Measurements from ENCODE around the gene PDSS2.

The PDSS2 gene

DNA sequence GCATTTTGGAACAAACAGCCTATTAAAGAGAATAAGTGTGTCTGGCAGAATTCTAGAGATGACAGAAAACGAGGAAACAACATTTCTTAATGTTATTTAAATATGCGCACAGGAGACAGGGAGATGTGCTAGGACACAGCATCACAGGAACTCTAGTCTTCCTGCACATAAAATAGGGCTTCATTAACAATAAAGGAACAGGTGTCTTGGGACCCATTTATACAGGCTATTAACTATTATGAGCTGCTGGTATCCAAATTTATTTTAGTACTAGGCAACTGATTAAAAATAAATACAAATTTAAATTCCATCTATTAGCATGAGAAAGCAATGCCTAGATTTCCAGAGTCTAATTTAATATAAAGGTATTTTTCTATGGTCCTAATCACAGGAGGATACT lies 102.3 kb downstream of the PDSS2 start:
- Histone ChIP-seq H2AFZ (ENCODE audit: low read depth, low read length) (no peak overlapping the region), H3K23ac (ENCODE audit: low read length in 2 of 2) (no peak overlapping the region), H2BK15ac (ENCODE audit: low read depth, poor library complexity, severe bottlenecking) (no peak overlapping the region), H3K4me1 (ENCODE audit: control insufficient read depth, insufficient read depth, low read depth, low read length) (peaks cover 3% of the 10 kb centered on the region), H3K18ac (ENCODE audit: low read depth in 1 of 2, low read length in 2 of 2) (no peak overlapping the region), H3K27ac (ENCODE audit: low read length, poor library complexity, severe bottlenecking) (no peak overlapping the region), H3K9ac (ENCODE audit: low read length) (no peak overlapping the region), H4K91ac (ENCODE audit: low read length) (no peak overlapping the region), H2BK120ac (ENCODE audit: low read depth, low read length) (no peak overlapping the region), H3K79me1 (replicated peaks; ENCODE audit: low read length, poor library complexity, severe bottlenecking) (peaks cover 1% of the 10 kb centered on the region), H4K8ac (ENCODE audit: low read length) (no peak overlapping the region), H3K4me3 (ENCODE audit: insufficient read depth in 1 of 2, low read depth in 1 of 2, low read length in 2 of 2) (no peak overlapping the region), H3K14ac (ENCODE audit: low read length in 2 of 2) (no peak overlapping the region), H3K36me3 (ENCODE audit: control insufficient read depth in 1 of 2, insufficient read depth in 2 of 2, low read depth in 1 of 2, low read length in 2 of 2) (no peaks in the 10 kb centered on the region), H3K4ac (ENCODE audit: low read depth in 1 of 2, low read length in 2 of 2) (no peak overlapping the region), H2BK5ac (ENCODE audit: low read depth, low read length, poor library complexity, severe bottlenecking) (no peak overlapping the region), H3K27me3 (ENCODE audit: control insufficient read depth in 1 of 2, insufficient read depth in 1 of 2, low read length in 2 of 2) (no peaks in the 10 kb centered on the region), H3K4me2 (ENCODE audit: low read length, poor library complexity, severe bottlenecking) (no peak overlapping the region), H2AK5ac (ENCODE audit: low read length, severe bottlenecking) (no peak overlapping the region), H2BK12ac (ENCODE audit: low read length in 2 of 2) (no peak overlapping the region), H3K9me3 (ENCODE audit: control insufficient read depth, low read length) (no peaks in the 10 kb centered on the region)
- WGBS = 100% methylated on average over 2 of the region's 2 CpGs
- no peak for DNase-seq

DNA sequence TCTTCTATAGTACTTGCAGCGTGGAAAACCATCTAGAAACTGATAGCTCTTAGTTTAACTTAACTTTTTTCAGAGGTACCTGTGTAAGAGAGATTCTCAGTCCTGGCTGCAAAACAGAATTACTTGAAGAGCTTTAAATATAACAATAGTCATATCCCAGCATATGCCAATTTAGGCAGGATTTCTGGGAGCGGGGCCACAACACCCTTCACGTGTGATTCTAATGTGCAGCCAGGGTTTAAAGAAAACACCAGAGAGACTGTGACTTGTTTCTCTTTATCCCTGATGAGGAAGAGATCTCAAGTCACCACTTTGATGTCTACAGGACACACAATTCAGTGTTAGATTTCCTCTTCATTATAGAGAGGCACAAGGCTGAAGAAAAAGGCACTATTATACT lies 103.7 kb downstream of the PDSS2 start:
- no peaks in the 10 kb centered on the region for H3K4me1 ChIP-seq (ENCODE audit: control insufficient read depth, insufficient read depth, low read depth, low read length)
- H3K14ac ChIP-seq (ENCODE audit: low read length in 2 of 2) = no peak overlapping the region
- H3K9ac ChIP-seq (ENCODE audit: low read length) = no peak overlapping the region
- no peak overlapping the region for H3K4me3 ChIP-seq (ENCODE audit: insufficient read depth in 1 of 2, low read depth in 1 of 2, low read length in 2 of 2)
- no peak overlapping the region for H3K4me2 ChIP-seq (ENCODE audit: low read length, poor library complexity, severe bottlenecking)
- no peak overlapping the region for H2BK12ac ChIP-seq (ENCODE audit: low read length in 2 of 2)
- H3K27me3 ChIP-seq (ENCODE audit: control insufficient read depth in 1 of 2, insufficient read depth in 1 of 2, low read length in 2 of 2) = no peaks in the 10 kb centered on the region
- H2AK5ac ChIP-seq (ENCODE audit: low read length, severe bottlenecking) = no peak overlapping the region
- no peak overlapping the region for H2BK15ac ChIP-seq (ENCODE audit: low read depth, poor library complexity, severe bottlenecking)
- H4K8ac ChIP-seq (ENCODE audit: low read length) = no peak overlapping the region
- no peak overlapping the region for H3K23ac ChIP-seq (ENCODE audit: low read length in 2 of 2)
- no peak overlapping the region for H4K91ac ChIP-seq (ENCODE audit: low read length)
- no peak overlapping the region for H3K4ac ChIP-seq (ENCODE audit: low read depth in 1 of 2, low read length in 2 of 2)
- no peaks in the 10 kb centered on the region for H3K9me3 ChIP-seq (ENCODE audit: control insufficient read depth, low read length)
- H2BK5ac ChIP-seq (ENCODE audit: low read depth, low read length, poor library complexity, severe bottlenecking) = no peak overlapping the region
- WGBS = 88% methylated on average over 2 of the region's 3 CpGs
- H2BK120ac ChIP-seq (ENCODE audit: low read depth, low read length) = no peak overlapping the region
- no peak overlapping the region for H2AFZ ChIP-seq (ENCODE audit: low read depth, low read length)
- H3K27ac ChIP-seq (ENCODE audit: low read length, poor library complexity, severe bottlenecking) = no peak overlapping the region
- DNase-seq = no peak
- H3K79me1 ChIP-seq (replicated peaks; ENCODE audit: low read length, poor library complexity, severe bottlenecking) = peaks cover 1% of the 10 kb centered on the region
- H3K18ac ChIP-seq (ENCODE audit: low read depth in 1 of 2, low read length in 2 of 2) = no peak overlapping the region
- no peaks in the 10 kb centered on the region for H3K36me3 ChIP-seq (ENCODE audit: control insufficient read depth in 1 of 2, insufficient read depth in 2 of 2, low read depth in 1 of 2, low read length in 2 of 2)

DNA sequence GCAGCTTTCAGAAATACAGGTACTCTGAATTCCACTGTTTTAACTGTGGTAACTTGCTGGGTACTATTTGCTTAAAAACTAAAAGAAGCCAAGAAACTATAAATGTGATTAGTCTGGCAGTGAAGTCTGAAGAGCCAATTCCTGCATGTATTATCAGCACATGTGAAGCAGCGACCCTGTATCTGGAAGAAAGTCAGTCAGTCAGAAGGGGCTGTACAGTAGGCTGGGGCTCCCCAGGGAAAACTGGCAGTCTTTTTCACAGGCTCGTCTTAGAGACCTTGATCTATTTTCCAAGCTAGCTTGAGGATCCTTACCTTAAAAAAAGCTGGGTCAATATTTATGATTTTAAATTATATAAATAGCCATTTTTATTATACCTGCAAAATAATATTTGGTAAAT lies 104.9 kb downstream of the PDSS2 start:
- Histone ChIP-seq H3K4ac (ENCODE audit: low read depth in 1 of 2, low read length in 2 of 2) (no peak overlapping the region), H3K4me2 (ENCODE audit: low read length, poor library complexity, severe bottlenecking) (no peak overlapping the region)

DNA sequence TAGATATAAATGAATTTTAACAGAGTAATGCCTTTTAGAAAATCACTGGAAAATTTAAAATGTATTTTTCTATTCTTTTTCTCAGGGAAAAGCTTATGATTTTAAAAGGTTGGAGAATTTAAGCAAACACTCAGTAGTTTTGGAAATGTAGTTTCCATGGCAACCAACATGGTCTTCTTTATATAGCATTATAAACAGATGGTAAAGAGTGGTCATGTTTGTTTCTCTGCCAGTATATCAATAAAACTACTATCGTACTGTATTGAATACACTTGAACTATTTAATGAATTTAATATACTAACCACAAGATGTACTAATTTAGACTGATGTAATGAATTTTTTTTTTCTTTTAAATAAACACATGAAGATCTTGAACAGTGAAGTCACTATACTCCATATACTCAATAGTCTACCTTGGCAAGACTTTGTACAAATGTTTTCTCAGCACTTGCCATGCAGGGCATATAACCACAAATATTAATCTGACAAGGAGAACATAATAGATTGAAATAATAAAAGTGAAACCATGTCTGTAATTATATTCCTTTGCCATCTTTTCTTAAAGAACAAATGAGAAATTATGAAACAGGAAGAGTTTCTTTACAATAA lies 105.5 kb downstream of the PDSS2 start:
- H2BK5ac ChIP-seq (ENCODE audit: low read depth, low read length, poor library complexity, severe bottlenecking) = no peak overlapping the region
- no peak overlapping the region for H2BK15ac ChIP-seq (ENCODE audit: low read depth, poor library complexity, severe bottlenecking)
- H2BK120ac ChIP-seq (ENCODE audit: low read depth, low read length) = no peak overlapping the region
- no peak overlapping the region for H4K91ac ChIP-seq (ENCODE audit: low read length)
- H3K36me3 ChIP-seq (ENCODE audit: control insufficient read depth in 1 of 2, insufficient read depth in 2 of 2, low read depth in 1 of 2, low read length in 2 of 2) = no peaks in the 10 kb centered on the region
- H3K18ac ChIP-seq (ENCODE audit: low read depth in 1 of 2, low read length in 2 of 2) = no peak overlapping the region
- H3K27ac ChIP-seq (ENCODE audit: low read length, poor library complexity, severe bottlenecking) = no peak overlapping the region
- no peak overlapping the region for H3K4me2 ChIP-seq (ENCODE audit: low read length, poor library complexity, severe bottlenecking)
- H3K4me1 ChIP-seq (ENCODE audit: control insufficient read depth, insufficient read depth, low read depth, low read length) = no peaks in the 10 kb centered on the region
- H3K4me3 ChIP-seq (ENCODE audit: insufficient read depth in 1 of 2, low read depth in 1 of 2, low read length in 2 of 2) = no peak overlapping the region
- H4K8ac ChIP-seq (ENCODE audit: low read length) = no peak overlapping the region
- H3K79me1 ChIP-seq (replicated peaks; ENCODE audit: low read length, poor library complexity, severe bottlenecking) = no peaks in the 10 kb centered on the region
- DNase-seq = no peak
- H2AFZ ChIP-seq (ENCODE audit: low read depth, low read length) = no peak overlapping the region
- no CpG with 5 or more reads among the region's 1 CpG for WGBS
- no peak overlapping the region for H3K4ac ChIP-seq (ENCODE audit: low read depth in 1 of 2, low read length in 2 of 2)
- no peaks in the 10 kb centered on the region for H3K9me3 ChIP-seq (ENCODE audit: control insufficient read depth, low read length)
- H3K9ac ChIP-seq (ENCODE audit: low read length) = peak overlapping the region; percentile 45
- no peaks in the 10 kb centered on the region for H3K27me3 ChIP-seq (ENCODE audit: control insufficient read depth in 1 of 2, insufficient read depth in 1 of 2, low read length in 2 of 2)
- H2BK12ac ChIP-seq (ENCODE audit: low read length in 2 of 2) = no peak overlapping the region
- H2AK5ac ChIP-seq (ENCODE audit: low read length, severe bottlenecking) = no peak overlapping the region
- no peak overlapping the region for H3K14ac ChIP-seq (ENCODE audit: low read length in 2 of 2)
- no peak overlapping the region for H3K23ac ChIP-seq (ENCODE audit: low read length in 2 of 2)

More for the DNA sequence above, 104.9 kb downstream of the PDSS2 start:
- H2BK5ac ChIP-seq (ENCODE audit: low read depth, low read length, poor library complexity, severe bottlenecking) = no peak overlapping the region
- no peak overlapping the region for H3K4me3 ChIP-seq (ENCODE audit: insufficient read depth in 1 of 2, low read depth in 1 of 2, low read length in 2 of 2)
- no peak overlapping the region for H3K23ac ChIP-seq (ENCODE audit: low read length in 2 of 2)
- H3K79me1 ChIP-seq (replicated peaks; ENCODE audit: low read length, poor library complexity, severe bottlenecking) = peaks cover 1% of the 10 kb centered on the region
- no peak overlapping the region for H4K91ac ChIP-seq (ENCODE audit: low read length)
- H2AFZ ChIP-seq (ENCODE audit: low read depth, low read length) = no peak overlapping the region
- H2BK15ac ChIP-seq (ENCODE audit: low read depth, poor library complexity, severe bottlenecking) = no peak overlapping the region
- H3K18ac ChIP-seq (ENCODE audit: low read depth in 1 of 2, low read length in 2 of 2) = no peak overlapping the region
- no peaks in the 10 kb centered on the region for H3K27me3 ChIP-seq (ENCODE audit: control insufficient read depth in 1 of 2, insufficient read depth in 1 of 2, low read length in 2 of 2)
- DNase-seq = no peak
- 86% methylated on average over 1 of the region's 2 CpGs for WGBS
- H3K9ac ChIP-seq (ENCODE audit: low read length) = peak overlapping the region; percentile 45
- no peak overlapping the region for H3K27ac ChIP-seq (ENCODE audit: low read length, poor library complexity, severe bottlenecking)
- H3K9me3 ChIP-seq (ENCODE audit: control insufficient read depth, low read length) = no peaks in the 10 kb centered on the region
- H4K8ac ChIP-seq (ENCODE audit: low read length) = no peak overlapping the region
- no peaks in the 10 kb centered on the region for H3K4me1 ChIP-seq (ENCODE audit: control insufficient read depth, insufficient read depth, low read depth, low read length)
- no peak overlapping the region for H3K14ac ChIP-seq (ENCODE audit: low read length in 2 of 2)
- H2AK5ac ChIP-seq (ENCODE audit: low read length, severe bottlenecking) = no peak overlapping the region
- no peaks in the 10 kb centered on the region for H3K36me3 ChIP-seq (ENCODE audit: control insufficient read depth in 1 of 2, insufficient read depth in 2 of 2, low read depth in 1 of 2, low read length in 2 of 2)
- no peak overlapping the region for H2BK120ac ChIP-seq (ENCODE audit: low read depth, low read length)
- H2BK12ac ChIP-seq (ENCODE audit: low read length in 2 of 2) = no peak overlapping the region
